Breast epithelium (tissue), 4 donors: ENCODE measurements around the gene PLEKHO1. TPM values are rescaled to one million over a fixed set of nuclear protein-coding genes. Genes with fewer than 3 reads are reported as not detected.

ENCODE experiments used
- DNase-seq, 2 donors: peaks; one replicate each; pipeline ENCODE4 v3.0.0-alpha.2; 2019; ENCODE audit warnings: low spot score in 2 of 2
- H3K27ac ChIP-seq, 2 donors: fragments of 200-600 bp; sonication (generic) in 1 of 2; one replicate each; pipeline ENCODE4 v1.5.1; 2016 to 2019; ENCODE audit warnings: mild to moderate bottlenecking in 1 of 2
- H3K27me3 ChIP-seq, 2 donors: fragments of 200-600 bp; sonication (generic) in 1 of 2; one replicate each; pipeline versions ENCODE4 v1.5.1 to v1.6.0; 2017 to 2019; ENCODE audit warnings: control low read depth in 1 of 2, mild to moderate bottlenecking in 1 of 2
- H3K36me3 ChIP-seq: fragments of 200-600 bp; one replicate; pipeline ENCODE4 v1.5.1; 2019
- H3K4me1 ChIP-seq, 2 donors: fragments of 200-600 bp; sonication (generic); one replicate each; pipeline ENCODE4 v1.5.1; 2016 to 2019; ENCODE audit warnings: control low read depth in 1 of 2
- H3K4me3 ChIP-seq, 3 donors: fragments of 200-600 bp; sonication (generic); 1 replicate in 2 of 3; 2 replicates in 1 of 3; pipeline ENCODE4 v1.5.1; 2016 to 2019; ENCODE audit warnings: mild to moderate bottlenecking in 3 of 3, moderate library complexity in 2 of 3
- H3K9me3 ChIP-seq, 2 donors: fragments of 200-600 bp; sonication (generic) in 1 of 2; one replicate each; pipeline ENCODE4 v1.5.1; 2016 to 2019; ENCODE audit warnings: control low read depth in 1 of 2
- CTCF ChIP-seq, 3 donors: fragments of 450-650 bp; IDR thresholded peaks; one replicate each; pipeline ENCODE4 v1.5.1; 2016 to 2017; ENCODE audit warnings: antibody characterized with exemption in 3 of 3, mild to moderate bottlenecking in 3 of 3, moderate library complexity in 3 of 3
- POLR2A ChIP-seq: fragments of 450-650 bp; IDR thresholded peaks from one replicate; pipeline ENCODE4 v1.6.1; 2016; ENCODE audit warnings: antibody characterized with exemption, mild to moderate bottlenecking, moderate library complexity
- POLR2AphosphoS5 ChIP-seq, 3 donors: sonication (generic); formaldehyde crosslinking; IDR thresholded peaks; one replicate each; pipeline ENCODE4 v1.6.1; 2017; ENCODE audit warnings: antibody characterized with exemption in 3 of 3
- intact Hi-C: fragments of 100-400 bp; cut with DNase I; formaldehyde crosslinking; loops from one replicate; pipeline ENCODE4 v1.15.1; 2023; ENCODE audit warnings: low total_unique reads
- total RNA-seq, 3 donors: library from RNA; depleted of rRNA; stranded (reverse); fragments of >200 nt; gene quantifications; one replicate each; pipeline ENCODE4 v1.1.0, GENCODE V29; 2016

Gene PLEKHO1
- total RNA-seq, 3 donors from 2014 or later: 20.8 to 58.0 (median 27.5) TPM

- DNase-seq: no peak
- TF ChIP-seq POLR2A: no peak
- Histone ChIP-seq H3K9me3 (peaks cover 8 to 10% of the 10 kb centered on the region in 2 donors), H3K4me3 (no peak overlapping the region), H3K27me3 (no peaks in the 10 kb centered on the region), H3K4me1 (no peaks in the 10 kb centered on the region), H3K27ac (no peak overlapping the region), H3K36me3 (no peaks in the 10 kb centered on the region)
- intact Hi-C loops: no loop called here
These were observed 39.6 kb upstream of the PLEKHO1 start for GRCh38 chr1:150110116-150110515.

- intact Hi-C loops: no loop called here
- H3K4me1 ChIP-seq: no peaks in the 10 kb centered on the region
- DNase-seq: no peak
These were observed 38.0 kb upstream of the PLEKHO1 start for GRCh38 chr1:150111670-150112069.

DNA sequence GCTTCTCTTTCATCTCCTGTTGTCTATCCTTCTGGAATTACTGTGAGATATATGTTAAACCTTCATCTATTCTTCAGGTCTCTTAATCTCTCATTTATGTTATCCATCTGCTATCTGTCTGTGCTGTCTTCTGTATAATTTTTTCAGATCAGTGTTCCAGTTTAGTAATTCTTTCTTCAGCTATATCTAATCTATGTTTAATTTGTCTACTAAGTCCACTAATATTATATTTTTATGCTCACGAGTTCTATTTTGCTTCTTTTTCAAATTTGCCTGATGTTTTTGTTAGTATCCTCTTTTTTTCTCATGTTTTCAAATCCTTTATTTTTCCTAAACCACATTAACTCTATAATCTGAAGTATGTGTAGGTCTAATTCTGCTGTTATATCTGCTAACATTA is 34.6 kb upstream of the PLEKHO1 start:
- no peaks in the 10 kb centered on the region for H3K4me1 ChIP-seq
- H3K9me3 ChIP-seq: peaks cover 10 to 12% of the 10 kb centered on the region in 2 donors
- H3K27me3 ChIP-seq: no peaks in the 10 kb centered on the region
- no peaks in the 10 kb centered on the region for H3K36me3 ChIP-seq
- no peak overlapping the region for H3K27ac ChIP-seq
- DNase-seq: no peak
- TF ChIP-seq POLR2A (no peak), CTCF (IDR thresholded peaks at IDR 0.05) (no peak), POLR2AphosphoS5 (IDR thresholded peaks at IDR 0.05) (no peak)
- intact Hi-C loops: no loop called here
- no peak overlapping the region for H3K4me3 ChIP-seq

More at GRCh38 chr1:150111670-150112069, 38.0 kb upstream of the PLEKHO1 start:
- H3K27me3 ChIP-seq: no peaks in the 10 kb centered on the region
- H3K9me3 ChIP-seq: peaks cover 10 to 12% of the 10 kb centered on the region in 2 donors
- no peaks in the 10 kb centered on the region for H3K36me3 ChIP-seq
- TF ChIP-seq POLR2A: no peak
- TF ChIP-seq POLR2AphosphoS5 (IDR thresholded peaks at IDR 0.05): no peak
- TF ChIP-seq CTCF (IDR thresholded peaks at IDR 0.05): no peak
- no peak overlapping the region for H3K27ac ChIP-seq
- H3K4me3 ChIP-seq: no peak overlapping the region

DNA sequence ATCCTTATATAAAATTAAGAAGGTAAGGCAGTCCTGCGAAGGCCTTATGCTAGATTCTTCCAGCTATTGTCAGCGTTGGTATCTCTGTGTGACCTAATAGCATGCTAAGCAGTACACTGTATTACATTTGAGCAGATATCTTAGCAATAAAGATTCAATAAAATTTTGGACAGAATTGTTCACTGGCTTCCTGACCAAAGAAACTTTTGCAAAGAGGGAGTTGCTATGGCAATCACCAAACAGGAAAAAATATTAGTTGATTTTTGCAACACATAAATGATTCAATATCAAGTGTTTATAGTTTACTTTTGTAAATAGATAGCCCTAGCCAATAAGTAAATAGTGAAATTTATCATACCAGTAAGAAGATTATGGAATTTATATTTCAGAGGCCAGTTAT is 31.0 kb upstream of the PLEKHO1 start:
- TF ChIP-seq POLR2AphosphoS5 (IDR thresholded peaks at IDR 0.05): no peak
- TF ChIP-seq POLR2A: no peak
- TF ChIP-seq CTCF (IDR thresholded peaks at IDR 0.05): no peak
- peaks cover 10 to 12% of the 10 kb centered on the region in 2 donors for H3K9me3 ChIP-seq
- no peak overlapping the region for H3K27ac ChIP-seq
- no peak for DNase-seq
- H3K27me3 ChIP-seq: no peaks in the 10 kb centered on the region
- no peaks in the 10 kb centered on the region for H3K36me3 ChIP-seq
- intact Hi-C loops: no loop called here
- H3K4me3 ChIP-seq: no peak overlapping the region
- no peaks in the 10 kb centered on the region for H3K4me1 ChIP-seq

GRCh38 chr1:150121236-150121862 is 28.4 kb upstream of the PLEKHO1 start:
- TF ChIP-seq POLR2A: no peak
- TF ChIP-seq CTCF (IDR thresholded peaks at IDR 0.05): no peak
- TF ChIP-seq POLR2AphosphoS5 (IDR thresholded peaks at IDR 0.05): no peak
- no peak for DNase-seq
- Histone ChIP-seq H3K4me3 (no peak overlapping the region), H3K27me3 (no peaks in the 10 kb centered on the region), H3K9me3 (no peaks in the 10 kb centered on the region), H3K36me3 (no peaks in the 10 kb centered on the region), H3K4me1 (no peaks in the 10 kb centered on the region), H3K27ac (no peak overlapping the region)
- intact Hi-C loops: no loop called here
